ENCODE data around the gene PEG3. TPM values are rescaled to one million over a fixed set of nuclear protein-coding genes. Genes with fewer than 3 reads are reported as not detected.
A peak's percentile ranks its signal among the peaks of the same experiment; 100 is the strongest.

Gene PEG3
- total and polyA plus RNA-seq, 2 of the 13 experiments (the other 11 are each of a cell fraction or from before 2014, with no cell fraction given), result 217 to 394 TPM

DNA sequence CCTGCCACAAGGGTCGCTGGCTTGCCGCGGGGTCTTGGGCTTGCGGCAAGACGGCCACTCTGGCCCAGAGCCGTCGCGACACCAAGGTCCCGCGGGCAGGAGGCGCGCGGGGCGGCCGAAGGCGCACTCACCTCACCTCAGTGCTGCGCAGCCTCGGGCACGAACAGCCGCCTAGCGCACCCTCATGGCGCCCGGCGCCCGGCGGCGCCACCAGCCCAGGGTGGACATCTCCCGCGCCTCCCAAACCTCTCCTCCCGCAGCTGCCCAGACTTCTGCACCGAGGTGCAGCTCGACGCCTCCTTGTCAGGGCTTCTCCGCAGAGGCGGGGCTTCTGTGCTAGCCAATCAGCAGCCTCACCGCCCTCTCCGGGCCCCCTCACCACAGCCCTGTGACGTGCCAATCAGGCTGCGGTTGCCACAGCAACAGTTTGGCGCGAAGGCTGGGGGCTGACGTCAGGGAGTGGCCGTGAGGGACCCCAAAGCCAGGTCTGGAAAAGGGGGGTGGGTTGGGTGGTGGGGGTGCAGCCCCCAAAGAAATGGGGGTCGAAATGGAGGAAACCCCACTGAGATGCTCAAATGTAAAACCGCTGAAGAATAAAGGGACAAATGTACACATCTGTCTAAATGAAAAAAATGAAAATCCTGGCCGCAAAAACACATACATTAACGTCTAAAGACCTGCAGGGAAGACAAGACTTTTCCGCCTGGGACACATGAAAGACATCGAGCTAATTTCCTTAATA, at the start of gene PEG3, which contains the start of gene ZIM2 (continued):
- no peak for TF ChIP-seq YEATS4 (CRISPR knock-in tag; IDR thresholded peaks at IDR 0.05; ENCODE audit: borderline replicate concordance)
- TF ChIP-seq, protein P1, sequence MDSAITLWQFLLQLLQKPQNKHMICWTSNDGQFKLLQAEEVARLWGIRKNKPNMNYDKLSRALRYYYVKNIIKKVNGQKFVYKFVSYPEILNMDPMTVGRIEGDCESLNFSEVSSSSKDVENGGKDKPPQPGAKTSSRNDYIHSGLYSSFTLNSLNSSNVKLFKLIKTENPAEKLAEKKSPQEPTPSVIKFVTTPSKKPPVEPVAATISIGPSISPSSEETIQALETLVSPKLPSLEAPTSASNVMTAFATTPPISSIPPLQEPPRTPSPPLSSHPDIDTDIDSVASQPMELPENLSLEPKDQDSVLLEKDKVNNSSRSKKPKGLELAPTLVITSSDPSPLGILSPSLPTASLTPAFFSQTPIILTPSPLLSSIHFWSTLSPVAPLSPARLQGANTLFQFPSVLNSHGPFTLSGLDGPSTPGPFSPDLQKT (CRISPR knock-in tag; IDR thresholded peaks at IDR 0.05; ENCODE audit: borderline replicate concordance), result no peak
- TF ChIP-seq, protein P2, sequence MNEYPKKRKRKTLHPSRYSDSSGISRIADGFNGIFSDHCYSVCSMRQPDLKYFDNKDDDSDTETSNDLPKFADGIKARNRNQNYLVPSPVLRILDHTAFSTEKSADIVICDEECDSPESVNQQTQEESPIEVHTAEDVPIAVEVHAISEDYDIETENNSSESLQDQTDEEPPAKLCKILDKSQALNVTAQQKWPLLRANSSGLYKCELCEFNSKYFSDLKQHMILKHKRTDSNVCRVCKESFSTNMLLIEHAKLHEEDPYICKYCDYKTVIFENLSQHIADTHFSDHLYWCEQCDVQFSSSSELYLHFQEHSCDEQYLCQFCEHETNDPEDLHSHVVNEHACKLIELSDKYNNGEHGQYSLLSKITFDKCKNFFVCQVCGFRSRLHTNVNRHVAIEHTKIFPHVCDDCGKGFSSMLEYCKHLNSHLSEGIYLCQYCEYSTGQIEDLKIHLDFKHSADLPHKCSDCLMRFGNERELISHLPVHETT (CRISPR knock-in tag; conservative IDR thresholded peaks at IDR 0.05), result no peak
- peak; percentile 74; the same call in 1 of the 2 replicates for TF ChIP-seq ZNF563 (CRISPR knock-in tag; IDR thresholded peaks at IDR 0.05)
- no peak for TF ChIP-seq ZNF557 (CRISPR knock-in tag; IDR thresholded peaks at IDR 0.05)
- no peak for TF ChIP-seq ZSCAN29 (CRISPR knock-in tag; conservative IDR thresholded peaks at IDR 0.05)
- TF ChIP-seq, protein P3, sequence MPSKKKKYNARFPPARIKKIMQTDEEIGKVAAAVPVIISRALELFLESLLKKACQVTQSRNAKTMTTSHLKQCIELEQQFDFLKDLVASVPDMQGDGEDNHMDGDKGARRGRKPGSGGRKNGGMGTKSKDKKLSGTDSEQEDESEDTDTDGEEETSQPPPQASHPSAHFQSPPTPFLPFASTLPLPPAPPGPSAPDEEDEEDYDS (CRISPR knock-in tag; IDR thresholded peaks at IDR 0.05), result peak; percentile 99
- TF ChIP-seq ZBTB44 (CRISPR knock-in tag; IDR thresholded peaks at IDR 0.05), result no peak
- TF ChIP-seq, protein P4, sequence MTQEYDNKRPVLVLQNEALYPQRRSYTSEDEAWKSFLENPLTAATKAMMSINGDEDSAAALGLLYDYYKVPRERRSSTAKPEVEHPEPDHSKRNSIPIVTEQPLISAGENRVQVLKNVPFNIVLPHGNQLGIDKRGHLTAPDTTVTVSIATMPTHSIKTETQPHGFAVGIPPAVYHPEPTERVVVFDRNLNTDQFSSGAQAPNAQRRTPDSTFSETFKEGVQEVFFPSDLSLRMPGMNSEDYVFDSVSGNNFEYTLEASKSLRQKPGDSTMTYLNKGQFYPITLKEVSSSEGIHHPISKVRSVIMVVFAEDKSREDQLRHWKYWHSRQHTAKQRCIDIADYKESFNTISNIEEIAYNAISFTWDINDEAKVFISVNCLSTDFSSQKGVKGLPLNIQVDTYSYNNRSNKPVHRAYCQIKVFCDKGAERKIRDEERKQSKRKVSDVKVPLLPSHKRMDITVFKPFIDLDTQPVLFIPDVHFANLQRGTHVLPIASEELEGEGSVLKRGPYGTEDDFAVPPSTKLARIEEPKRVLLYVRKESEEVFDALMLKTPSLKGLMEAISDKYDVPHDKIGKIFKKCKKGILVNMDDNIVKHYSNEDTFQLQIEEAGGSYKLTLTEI (CRISPR knock-in tag; conservative IDR thresholded peaks at IDR 0.05), result no peak
- TF ChIP-seq MXD3 (CRISPR knock-in tag; IDR thresholded peaks at IDR 0.05), result peak; percentile 78; the same call in 1 of the 2 replicates
- no peak for TF ChIP-seq FOXJ3 (CRISPR knock-in tag; IDR thresholded peaks at IDR 0.05; ENCODE audit: borderline replicate concordance)
- TF ChIP-seq HNF1B (CRISPR knock-in tag; IDR thresholded peaks at IDR 0.05), result no peak
- peak in 1 of 2 experiments; percentile 38; a peak in 1 of 4 replicates for TF ChIP-seq KLF16 (CRISPR knock-in tag; IDR thresholded peaks at IDR 0.05)
- peak; percentile 99 for TF ChIP-seq DR1 (CRISPR knock-in tag; IDR thresholded peaks at IDR 0.05)
- no peak for TF ChIP-seq KLF15 (CRISPR knock-in tag; IDR thresholded peaks at IDR 0.05; ENCODE audit: borderline replicate concordance)
- TF ChIP-seq, protein P5, sequence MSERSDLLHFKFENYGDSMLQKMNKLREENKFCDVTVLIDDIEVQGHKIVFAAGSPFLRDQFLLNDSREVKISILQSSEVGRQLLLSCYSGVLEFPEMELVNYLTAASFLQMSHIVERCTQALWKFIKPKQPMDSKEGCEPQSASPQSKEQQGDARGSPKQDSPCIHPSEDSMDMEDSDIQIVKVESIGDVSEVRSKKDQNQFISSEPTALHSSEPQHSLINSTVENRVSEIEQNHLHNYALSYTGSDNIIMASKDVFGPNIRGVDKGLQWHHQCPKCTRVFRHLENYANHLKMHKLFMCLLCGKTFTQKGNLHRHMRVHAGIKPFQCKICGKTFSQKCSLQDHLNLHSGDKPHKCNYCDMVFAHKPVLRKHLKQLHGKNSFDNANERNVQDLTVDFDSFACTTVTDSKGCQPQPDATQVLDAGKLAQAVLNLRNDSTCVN (CRISPR knock-in tag; IDR thresholded peaks at IDR 0.05; ENCODE audit: borderline replicate concordance), result no peak
- TF ChIP-seq ZNF607 (CRISPR knock-in tag; IDR thresholded peaks at IDR 0.05; ENCODE audit: borderline replicate concordance), result peak; percentile 56; the same call in 1 of the 2 replicates
- peak; percentile 49; the same call in 1 of the 2 replicates for TF ChIP-seq FOXC1 (CRISPR knock-in tag; IDR thresholded peaks at IDR 0.05; ENCODE audit: borderline replicate concordance)

Measured in HepG2 (cell line).